ENCODE measurements around the gene KLF16. TPM values are rescaled to one million over a fixed set of nuclear protein-coding genes. Genes with fewer than 3 reads are reported as not detected.

Gene KLF16
- total RNA-seq, 2 donors from 2014 or later, result 16.3 to 32.9 TPM

DNA sequence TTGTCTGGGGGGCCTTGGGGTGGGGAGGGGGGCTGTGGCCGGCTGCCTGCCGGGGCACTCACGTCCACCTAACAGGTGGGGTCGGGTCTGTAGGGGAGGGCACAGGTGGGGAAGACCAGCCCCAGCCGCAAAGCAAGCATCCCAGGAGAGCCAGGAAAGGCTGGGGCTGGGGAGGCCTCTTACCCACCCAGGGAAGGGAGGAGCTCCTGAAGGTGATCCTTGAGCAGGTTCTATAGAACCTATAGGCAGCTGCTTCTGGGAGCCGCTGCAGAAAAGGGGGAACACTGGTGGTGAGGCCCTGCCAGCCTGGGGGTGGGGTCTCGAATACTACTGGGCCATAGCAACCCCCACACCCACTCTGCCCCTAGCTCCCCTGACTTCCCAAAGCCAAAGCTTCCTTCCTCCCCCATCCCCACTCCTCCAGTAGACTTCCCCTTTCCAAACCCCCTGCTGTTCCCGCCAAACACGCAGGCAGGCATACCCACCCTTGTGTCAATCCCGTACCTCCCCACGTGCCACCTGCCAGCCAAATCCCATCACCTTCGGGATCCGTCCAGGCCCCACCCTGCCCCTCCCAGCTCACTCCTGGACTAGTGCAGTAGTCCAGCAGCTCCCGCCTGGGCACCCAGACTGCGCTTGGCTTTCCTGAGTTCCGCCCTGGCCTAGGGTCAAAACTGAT, 5.6 kb downstream of the KLF16 start:
- H3K4me1 Mint-ChIP-seq, result peaks cover 9% of the 10 kb centered on the region
- H3K9me3 Mint-ChIP-seq, result no peaks in the 10 kb centered on the region
- no peaks in the 10 kb centered on the region for H3K27me3 Mint-ChIP-seq
- peak overlapping the region; percentile 83 for H3K4me3 Mint-ChIP-seq
- H3K27ac Mint-ChIP-seq, result peak overlapping the region; percentile 33
- peaks cover 6% of the 10 kb centered on the region for H3K36me3 Mint-ChIP-seq (ENCODE audit: low read depth)
- ATAC-seq (replicated peaks), result no peak

DNA sequence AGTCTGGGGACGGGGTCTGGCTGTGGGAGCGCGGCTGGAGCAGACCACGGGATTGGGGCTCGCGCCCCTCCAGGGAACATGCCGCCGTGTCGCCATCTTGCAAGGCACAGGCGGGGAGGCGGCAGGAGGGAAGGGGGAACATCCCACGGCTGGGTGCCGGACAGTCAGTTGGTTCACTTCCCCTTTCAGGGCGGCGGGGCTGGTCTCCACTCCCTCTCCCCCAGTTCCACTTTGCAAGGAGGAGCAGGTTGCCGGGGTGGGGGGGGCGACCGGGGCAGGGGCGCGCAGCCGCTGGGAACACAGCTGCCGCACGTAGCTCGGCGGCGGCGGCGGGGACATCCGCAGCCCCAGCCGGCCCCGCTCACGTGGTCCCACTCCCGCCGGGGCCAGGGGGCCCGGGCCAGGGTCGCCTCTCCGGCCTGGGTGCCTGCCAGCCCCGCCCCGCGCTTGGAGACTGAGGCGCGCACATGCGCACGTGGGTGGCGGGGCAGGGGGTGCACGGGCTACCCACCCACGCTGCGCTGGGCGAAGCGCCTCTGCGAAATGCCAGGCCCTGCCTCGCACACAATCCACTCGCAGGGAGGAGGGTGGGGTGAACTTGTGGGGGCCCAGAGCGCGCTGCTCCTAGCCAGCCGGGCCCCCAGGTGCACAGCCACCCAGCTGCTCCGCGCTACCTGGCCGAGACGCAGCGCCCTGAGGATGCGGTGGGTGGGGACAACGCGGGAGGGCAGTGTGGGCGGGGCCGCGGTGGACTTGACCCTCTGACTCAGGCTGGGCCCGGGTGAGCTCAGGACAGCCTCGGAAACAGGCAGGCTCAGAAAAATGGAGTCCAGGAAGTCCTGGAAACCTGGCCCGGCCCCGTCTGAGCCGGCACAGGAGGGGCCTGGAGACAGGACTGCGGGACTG, 6.4 kb downstream of the KLF16 start:
- H3K36me3 Mint-ChIP-seq (ENCODE audit: low read depth), result no peaks in the 10 kb centered on the region
- peak; percentile 68 for ATAC-seq (replicated peaks)
- peak overlapping the region; percentile 80 for H3K27ac Mint-ChIP-seq
- H3K4me1 Mint-ChIP-seq, result peaks cover 9% of the 10 kb centered on the region
- H3K4me3 Mint-ChIP-seq, result peak overlapping the region; percentile 83
- no peaks in the 10 kb centered on the region for H3K9me3 Mint-ChIP-seq
- no peaks in the 10 kb centered on the region for H3K27me3 Mint-ChIP-seq

DNA sequence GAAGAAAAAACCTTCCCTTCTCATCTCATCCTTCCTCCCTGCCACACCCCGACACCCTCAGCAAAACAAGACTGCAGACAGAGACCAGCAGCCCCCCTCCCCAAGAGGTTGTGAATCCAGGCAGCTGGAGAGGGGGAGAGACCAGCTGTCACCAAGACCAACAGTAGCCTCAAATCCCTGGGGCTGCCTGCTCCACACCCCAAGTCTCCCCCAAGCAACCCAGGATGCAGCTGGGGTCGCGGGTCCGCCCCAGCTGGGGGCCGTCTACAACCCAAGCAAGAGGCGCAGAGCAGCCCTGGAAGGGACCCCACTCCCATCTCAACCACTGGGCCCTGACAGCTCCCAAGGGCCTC, 7.1 kb downstream of the KLF16 start:
- Mint-ChIP-seq H3K4me1 (peaks cover 9% of the 10 kb centered on the region), H3K27ac (peak overlapping the region; percentile 80), H3K36me3 (ENCODE audit: low read depth) (no peaks in the 10 kb centered on the region), H3K9me3 (no peaks in the 10 kb centered on the region), H3K4me3 (peak overlapping the region; percentile 83), H3K27me3 (no peaks in the 10 kb centered on the region)
- no peak for ATAC-seq (replicated peaks)

DNA sequence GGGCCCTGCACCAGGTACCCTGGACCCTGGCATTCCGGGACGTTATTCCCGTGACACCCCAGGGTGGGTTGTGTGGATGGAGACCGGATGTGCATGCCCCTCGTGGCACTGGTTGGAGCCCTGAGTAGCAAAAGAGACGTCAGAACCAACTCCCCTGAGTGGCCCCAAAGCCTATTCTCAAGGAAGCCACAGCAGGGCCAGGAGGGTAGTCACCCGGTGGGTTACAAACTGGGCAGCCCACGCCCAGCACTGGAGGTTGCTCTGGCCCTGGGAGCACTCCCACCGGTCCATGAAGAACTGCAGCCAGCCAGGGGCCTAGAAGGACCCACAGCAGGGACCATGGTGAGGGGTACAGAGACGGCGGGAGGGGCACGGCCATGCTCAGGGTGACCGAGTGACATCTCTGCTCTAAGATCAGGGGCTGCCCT, 7.5 kb downstream of the KLF16 start:
- H3K36me3 Mint-ChIP-seq (ENCODE audit: low read depth), result no peaks in the 10 kb centered on the region
- peak overlapping the region; percentile 83 for H3K4me3 Mint-ChIP-seq
- no peaks in the 10 kb centered on the region for H3K9me3 Mint-ChIP-seq
- H3K4me1 Mint-ChIP-seq, result peaks cover 9% of the 10 kb centered on the region
- H3K27ac Mint-ChIP-seq, result peak overlapping the region; percentile 80
- H3K27me3 Mint-ChIP-seq, result no peaks in the 10 kb centered on the region
- peak; percentile 35 for ATAC-seq (replicated peaks)

DNA sequence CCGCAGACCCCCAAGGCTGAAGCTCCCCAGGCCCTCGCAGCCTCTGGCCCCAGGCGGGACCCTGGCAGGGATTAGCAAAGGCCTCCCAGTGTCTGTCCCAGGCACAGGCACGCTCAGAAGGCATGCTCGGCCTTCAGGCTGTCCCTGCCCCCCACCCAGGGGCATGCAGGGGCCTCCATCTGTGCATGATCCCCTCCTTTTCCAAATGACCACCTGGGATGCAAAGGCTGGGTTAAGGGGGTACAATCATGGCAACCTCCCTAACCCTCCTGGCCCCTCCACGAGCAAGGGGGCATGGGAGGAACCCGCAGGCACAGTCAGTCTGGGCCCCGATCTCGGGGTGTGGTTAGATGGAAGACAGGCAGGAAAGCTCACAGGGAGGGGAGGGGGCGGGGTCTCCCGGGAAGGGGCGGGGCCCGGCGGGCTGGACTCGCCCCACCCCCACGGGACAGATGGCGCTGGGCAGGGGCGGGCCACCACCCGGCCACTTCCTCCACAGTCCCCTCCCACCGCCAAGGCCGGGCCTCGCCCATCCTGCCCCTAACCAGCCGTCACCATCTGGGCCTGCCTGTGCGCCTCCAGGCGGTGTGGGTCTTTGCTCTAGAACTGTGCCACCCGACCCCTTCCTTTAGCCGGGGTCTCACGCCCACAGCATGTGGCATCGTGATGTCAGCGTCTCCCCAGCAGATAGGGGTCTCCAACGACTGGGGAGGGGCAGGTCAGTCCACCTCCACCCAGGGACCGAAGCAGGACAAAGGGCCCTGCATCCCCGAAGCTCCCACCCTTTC, 8.1 kb downstream of the KLF16 start:
- peak overlapping the region; percentile 83 for H3K4me3 Mint-ChIP-seq
- no peaks in the 10 kb centered on the region for H3K27me3 Mint-ChIP-seq
- peak; percentile 83 for ATAC-seq (replicated peaks)
- H3K9me3 Mint-ChIP-seq, result no peaks in the 10 kb centered on the region
- peaks cover 10% of the 10 kb centered on the region for H3K4me1 Mint-ChIP-seq
- peak overlapping the region; percentile 80 for H3K27ac Mint-ChIP-seq
- H3K36me3 Mint-ChIP-seq (ENCODE audit: low read depth), result no peaks in the 10 kb centered on the region

DNA sequence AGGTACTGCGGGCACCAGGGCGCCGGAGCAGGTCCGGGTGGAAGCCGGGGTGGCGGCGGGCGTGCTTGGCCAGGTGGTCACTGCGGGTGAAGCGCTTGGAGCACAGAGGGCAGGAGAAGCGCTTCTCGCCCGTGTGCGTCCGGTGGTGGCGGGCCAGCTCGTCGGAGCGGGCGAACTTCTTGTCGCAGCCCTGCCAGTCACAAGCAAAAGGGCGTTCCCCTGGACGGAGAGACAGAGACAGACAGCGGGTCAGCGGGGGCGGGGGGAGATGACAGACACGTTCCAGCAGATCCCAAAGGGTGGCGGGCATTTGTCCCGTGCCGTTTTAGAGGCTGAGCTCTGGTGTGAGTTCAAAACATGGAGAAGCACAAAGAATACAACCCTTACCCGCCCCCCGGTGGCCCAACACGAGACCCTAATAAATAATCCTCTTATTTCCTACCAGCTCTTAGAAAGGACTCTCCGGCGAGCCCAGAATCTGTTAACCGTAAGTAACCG, 8.8 kb downstream of the KLF16 start:
- Mint-ChIP-seq H3K27ac (peak overlapping the region; percentile 80), H3K4me1 (peaks cover 14% of the 10 kb centered on the region)

DNA sequence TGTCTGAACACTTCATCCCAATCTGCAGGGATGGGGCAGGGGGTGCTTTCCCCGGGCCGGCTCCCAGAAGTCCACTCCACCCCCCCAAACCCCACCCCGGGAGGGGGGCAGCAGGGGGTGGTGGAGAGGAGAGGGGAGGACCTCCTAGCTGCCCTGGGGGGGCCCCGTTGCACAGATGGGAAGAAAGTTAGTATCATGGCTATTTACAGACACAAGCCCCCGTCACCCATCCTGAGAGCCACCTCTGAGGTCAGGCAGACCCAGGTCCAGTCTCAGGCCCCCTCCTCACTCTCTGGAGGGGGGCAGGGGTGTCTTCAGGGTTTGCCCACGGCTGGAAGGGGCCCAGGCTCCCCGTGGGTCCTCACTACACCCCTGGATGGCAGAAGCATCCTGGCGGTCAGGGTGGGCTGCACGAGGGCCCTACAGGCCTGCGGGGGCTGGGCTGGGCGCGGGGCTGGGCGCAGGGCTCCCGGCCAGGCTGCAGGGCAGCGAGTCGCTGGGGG, 9.3 kb downstream of the KLF16 start:
- no peak for ATAC-seq (replicated peaks)
- Mint-ChIP-seq H3K36me3 (ENCODE audit: low read depth) (no peaks in the 10 kb centered on the region), H3K4me3 (no peak overlapping the region), H3K27ac (no peak overlapping the region), H3K9me3 (no peaks in the 10 kb centered on the region), H3K4me1 (peaks cover 14% of the 10 kb centered on the region), H3K27me3 (no peaks in the 10 kb centered on the region)

More for the DNA sequence above, 8.8 kb downstream of the KLF16 start:
- no peaks in the 10 kb centered on the region for H3K36me3 Mint-ChIP-seq (ENCODE audit: low read depth)
- H3K9me3 Mint-ChIP-seq, result no peaks in the 10 kb centered on the region
- H3K27me3 Mint-ChIP-seq, result no peaks in the 10 kb centered on the region
- no peak for ATAC-seq (replicated peaks)
- H3K4me3 Mint-ChIP-seq, result peak overlapping the region; percentile 83

DNA sequence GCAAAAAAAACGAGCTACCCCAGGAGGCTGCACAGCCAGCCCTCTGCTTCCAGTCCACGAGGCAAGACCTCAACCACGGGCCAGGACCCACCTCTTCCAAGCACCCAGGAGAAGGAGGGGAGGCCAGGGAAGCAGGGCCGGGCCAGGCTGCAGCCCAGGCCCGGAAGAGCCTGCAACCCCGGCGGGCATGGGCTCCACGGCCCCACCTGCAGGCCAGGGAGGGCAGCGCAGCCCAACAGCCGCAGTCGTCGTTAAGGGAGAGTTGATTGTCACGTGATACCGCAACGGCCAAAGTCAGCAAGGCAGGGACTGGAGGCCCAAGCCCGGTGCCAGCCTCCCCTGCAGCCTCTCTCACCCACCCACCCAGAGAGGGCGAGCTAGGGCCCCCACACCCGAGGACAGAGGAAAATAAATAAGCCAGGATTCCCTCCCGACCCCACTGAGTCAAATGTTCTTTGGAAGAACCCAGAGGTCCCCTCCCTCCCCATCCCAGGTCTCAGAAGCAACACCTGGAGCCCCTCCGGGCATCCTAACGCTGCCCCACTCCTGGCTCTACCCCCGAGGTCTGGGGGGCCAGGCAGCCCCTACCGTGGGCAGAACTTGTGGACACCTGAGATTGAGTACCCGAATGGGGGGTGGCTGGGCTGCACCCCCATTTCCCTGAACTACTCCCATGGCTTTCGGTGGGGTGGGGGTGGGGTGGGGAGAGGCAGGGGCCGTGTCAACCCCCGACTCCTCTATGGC, 9.9 kb downstream of the KLF16 start:
- Mint-ChIP-seq H3K4me1 (peaks cover 14% of the 10 kb centered on the region), H3K36me3 (ENCODE audit: low read depth) (no peaks in the 10 kb centered on the region), H3K4me3 (peak overlapping the region; percentile 61), H3K27me3 (no peaks in the 10 kb centered on the region), H3K27ac (peak overlapping the region; percentile 81), H3K9me3 (no peaks in the 10 kb centered on the region)
- ATAC-seq (replicated peaks), result peak; percentile 20

DNA sequence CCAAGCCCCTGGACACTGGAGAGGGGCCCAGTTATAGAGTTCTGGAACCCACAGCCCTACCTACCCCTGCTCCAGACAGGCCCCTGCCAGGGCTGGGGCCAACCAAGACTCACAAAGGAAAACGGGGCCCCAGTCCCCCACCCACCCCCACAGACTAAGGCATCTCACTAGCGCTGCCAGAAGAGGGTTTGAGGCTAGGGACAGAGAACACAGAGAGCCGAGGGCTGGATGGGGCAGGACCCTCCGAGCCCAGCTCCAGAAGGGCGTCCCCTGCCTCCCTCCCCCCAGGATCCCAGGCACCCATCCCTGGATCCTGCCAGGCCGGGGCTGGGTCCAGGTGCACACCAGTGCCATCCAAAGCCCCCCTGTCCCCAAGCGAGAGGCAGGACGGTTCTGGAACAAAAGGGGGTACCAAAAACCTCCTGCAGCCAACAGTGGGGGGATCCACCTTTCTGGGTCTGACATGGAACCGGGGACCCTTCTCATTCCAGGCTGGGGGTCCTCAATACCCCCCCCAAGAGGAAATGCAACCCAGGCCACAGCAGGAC, 10.7 kb downstream of the KLF16 start:
- Mint-ChIP-seq H3K27ac (no peak overlapping the region), H3K4me1 (peaks cover 14% of the 10 kb centered on the region)

DNA sequence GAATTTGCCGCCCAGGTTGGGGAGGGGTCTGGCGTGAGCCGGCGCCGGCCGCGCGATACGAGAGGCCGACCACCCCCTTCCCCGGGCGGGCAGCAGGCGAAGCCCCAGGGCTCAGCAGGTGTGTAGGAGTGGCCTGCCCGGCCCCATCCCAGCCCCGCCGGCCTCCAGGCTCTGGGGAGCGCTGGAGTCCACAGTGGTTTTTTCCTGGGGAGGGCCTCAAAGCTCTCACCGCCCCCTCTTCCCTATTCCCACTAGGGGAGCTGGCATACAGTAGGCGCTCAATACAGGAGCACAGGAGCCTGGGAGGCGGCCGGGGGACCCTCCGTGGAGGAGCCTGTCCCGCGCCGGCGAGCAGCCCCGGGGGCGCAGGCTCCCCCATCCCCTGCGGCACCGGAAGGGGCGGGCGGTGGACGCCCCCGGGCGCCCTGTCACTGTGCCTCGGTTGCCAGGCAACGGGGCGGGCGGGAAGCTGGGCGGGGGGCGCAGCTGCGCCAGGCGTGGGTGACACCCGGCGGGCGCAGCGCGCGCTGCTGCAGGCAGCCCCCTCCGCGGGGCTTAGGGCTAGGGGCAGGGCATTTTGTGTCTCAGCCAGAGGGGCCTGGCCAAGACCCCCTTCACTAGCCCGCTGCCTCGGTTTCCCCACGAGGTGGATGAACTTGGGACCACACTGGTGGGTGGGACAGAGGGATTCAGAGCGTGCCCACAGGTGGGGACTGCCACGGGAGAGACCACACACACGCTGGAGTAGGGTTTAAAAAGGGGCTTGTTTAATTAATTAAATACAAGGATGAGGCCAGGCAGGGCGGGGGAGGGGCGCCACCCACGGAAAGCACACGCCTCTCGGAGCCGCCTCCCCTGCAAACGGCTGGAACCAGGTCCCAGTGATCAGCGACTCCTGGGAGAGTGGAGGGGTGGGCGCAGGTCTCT, 11.5 kb downstream of the KLF16 start:
- ATAC-seq (replicated peaks), result no peak
- H3K4me1 Mint-ChIP-seq, result peaks cover 14% of the 10 kb centered on the region

More for the DNA sequence above, 10.7 kb downstream of the KLF16 start:
- H3K9me3 Mint-ChIP-seq, result no peaks in the 10 kb centered on the region
- H3K36me3 Mint-ChIP-seq (ENCODE audit: low read depth), result peaks cover 1% of the 10 kb centered on the region
- H3K27me3 Mint-ChIP-seq, result no peaks in the 10 kb centered on the region
- peak overlapping the region; percentile 61 for H3K4me3 Mint-ChIP-seq
- ATAC-seq (replicated peaks), result no peak

DNA sequence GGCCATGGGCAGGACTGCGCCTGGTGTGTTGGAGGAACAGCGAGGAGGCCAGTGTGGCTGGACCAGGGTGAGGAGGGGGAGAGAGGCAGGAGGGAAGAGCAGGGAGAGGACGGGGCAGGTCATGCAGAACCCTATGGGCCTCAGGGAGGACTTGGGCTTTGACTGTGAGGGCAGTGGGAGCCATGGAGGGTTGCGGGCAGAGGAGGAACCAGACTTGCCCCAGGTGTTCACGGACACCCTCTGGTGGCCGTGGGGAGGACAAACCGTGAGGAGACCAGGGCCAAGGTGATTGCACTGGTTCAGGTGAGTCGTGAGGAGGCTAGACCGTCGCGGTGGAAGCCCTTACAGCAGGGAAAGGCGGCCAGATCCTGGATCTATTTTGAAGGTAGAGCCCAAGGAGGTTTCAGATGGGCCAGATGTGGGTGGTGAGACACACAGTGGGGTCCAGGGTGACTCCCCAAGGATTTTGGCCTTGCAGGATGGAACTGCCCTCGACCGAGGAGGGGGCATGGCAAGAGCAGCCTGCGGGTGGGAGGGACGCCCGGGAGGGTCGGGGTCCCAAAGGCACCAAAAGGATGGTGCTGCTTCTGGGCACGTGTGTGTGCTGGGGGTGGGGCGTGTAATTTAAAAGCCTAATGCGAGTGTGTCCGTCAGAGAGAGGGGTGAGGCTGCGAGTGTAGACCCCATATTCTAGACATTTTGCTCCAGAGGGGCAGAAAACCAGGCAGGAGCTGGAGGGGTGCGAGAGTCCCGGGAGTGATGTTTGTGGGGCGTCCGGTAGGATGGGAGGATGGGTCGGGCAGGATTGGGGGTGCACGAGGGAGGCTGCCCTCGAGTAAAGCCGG, 12.3 kb downstream of the KLF16 start:
- no peak overlapping the region for H3K27ac Mint-ChIP-seq
- H3K4me1 Mint-ChIP-seq, result peaks cover 17% of the 10 kb centered on the region
- peaks cover 13% of the 10 kb centered on the region for H3K36me3 Mint-ChIP-seq (ENCODE audit: low read depth)
- no peak for ATAC-seq (replicated peaks)
- H3K9me3 Mint-ChIP-seq, result no peaks in the 10 kb centered on the region
- H3K4me3 Mint-ChIP-seq, result no peak overlapping the region
- no peaks in the 10 kb centered on the region for H3K27me3 Mint-ChIP-seq

More for the DNA sequence above, 11.5 kb downstream of the KLF16 start:
- Mint-ChIP-seq H3K9me3 (no peaks in the 10 kb centered on the region), H3K27me3 (no peaks in the 10 kb centered on the region), H3K27ac (no peak overlapping the region), H3K36me3 (ENCODE audit: low read depth) (peaks cover 9% of the 10 kb centered on the region), H3K4me3 (peak overlapping the region; percentile 13)

DNA sequence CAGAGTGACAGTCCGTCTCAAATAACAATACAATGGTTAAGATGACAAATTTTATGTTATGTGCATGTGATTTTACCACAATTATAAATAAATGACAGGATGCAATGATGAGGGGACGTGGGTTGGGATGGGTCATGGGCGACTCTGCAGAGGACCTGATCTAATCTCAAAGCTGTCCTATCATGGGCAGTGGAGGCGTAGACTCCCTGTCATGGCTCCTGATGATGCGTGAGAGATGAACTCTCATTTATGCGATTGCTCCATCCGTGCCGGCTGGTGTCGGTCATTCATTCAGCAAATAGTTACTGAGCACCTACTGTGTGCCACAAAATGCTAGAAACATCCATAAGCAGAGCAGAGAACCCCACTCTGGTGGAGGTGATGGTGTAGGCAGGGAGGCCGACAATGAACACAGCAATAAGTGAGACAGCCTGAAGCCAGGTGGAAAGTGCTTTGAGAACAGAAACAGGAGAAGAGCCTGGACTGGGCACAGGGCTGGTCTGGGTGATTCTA, 13.4 kb downstream of the KLF16 start:
- peaks cover 17% of the 10 kb centered on the region for H3K36me3 Mint-ChIP-seq (ENCODE audit: low read depth)
- no peaks in the 10 kb centered on the region for H3K27me3 Mint-ChIP-seq
- H3K27ac Mint-ChIP-seq, result peak overlapping the region; percentile 20
- H3K4me1 Mint-ChIP-seq, result peaks cover 18% of the 10 kb centered on the region
- H3K4me3 Mint-ChIP-seq, result no peak overlapping the region
- no peaks in the 10 kb centered on the region for H3K9me3 Mint-ChIP-seq
- ATAC-seq (replicated peaks), result no peak

Measured in activated T-helper 17 cell treated with anti-CD3 and anti-CD28 coated beads, Interleukin-2, amount 50 U/mL, for 72 hours (primary cell).